Measurements from ENCODE around the gene ITIH1. TPM values are rescaled to one million over a fixed set of nuclear protein-coding genes. Genes with fewer than 3 reads are reported as not detected.

ITIH1 gene
- total RNA-seq, 1 experiment from 2014 or later: 0.26 TPM

GRCh38 chr3:52831500-52832301, 54.3 kb downstream of the ITIH1 start:
- ChIA-PET CTCF (interaction anchor here (1.7 to 4.4 kb wide), 3 partner anchors 11 to 39 kb away, joined by 4 to 23 read pairs (median 5); no protein-coding TSS in a partner anchor), POLR2A (interaction anchor here (1.0 kb wide), 1 partner anchor 12 kb away, joined by 4 read pairs; no protein-coding TSS in a partner anchor)
- no peaks in the 10 kb centered on the region for H3K36me3 Mint-ChIP-seq
- no peak overlapping the region for H3K27ac Mint-ChIP-seq
- no peaks in the 10 kb centered on the region for H3K27me3 Mint-ChIP-seq (ENCODE audit: low read depth)
- DNase-seq (ENCODE audit: low spot score): no peak
- no peaks in the 10 kb centered on the region for H3K9me3 Mint-ChIP-seq
- ATAC-seq: no peak
- peaks cover 5% of the 10 kb centered on the region; the same call in 1 of the 2 replicates for H3K4me1 Mint-ChIP-seq
- no peak overlapping the region for H3K4me3 Mint-ChIP-seq
- TF ChIP-seq ZNF671 (CRISPR knock-in tag; IDR thresholded peaks at IDR 0.05) (no peak), CBFB (CRISPR knock-in tag; IDR thresholded peaks at IDR 0.05; ENCODE audit: low read depth) (no peak), ZNF396 (CRISPR knock-in tag; IDR thresholded peaks at IDR 0.05; ENCODE audit: borderline replicate concordance) (no peak), ZMAT4 (CRISPR knock-in tag; IDR thresholded peaks at IDR 0.05) (no peak), ATF1 (CRISPR knock-in tag; IDR thresholded peaks at IDR 0.05) (no peak), ZNF512 (CRISPR knock-in tag; IDR thresholded peaks at IDR 0.05; ENCODE audit: borderline replicate concordance) (no peak), ARID4B (CRISPR knock-in tag; IDR thresholded peaks at IDR 0.05; ENCODE audit: borderline replicate concordance) (no peak), GABPB1 (CRISPR knock-in tag; IDR thresholded peaks at IDR 0.05) (no peak), GTF2I (CRISPR knock-in tag; conservative IDR thresholded peaks at IDR 0.05) (no peak), NFYB (CRISPR knock-in tag; conservative IDR thresholded peaks at IDR 0.05; ENCODE audit: low read depth) (no peak), ZNF281 (CRISPR knock-in tag; IDR thresholded peaks at IDR 0.05) (no peak), AR (CRISPR knock-in tag; IDR thresholded peaks at IDR 0.05) (no peak), HMGXB4 (CRISPR knock-in tag; IDR thresholded peaks at IDR 0.05) (no peak), PREB (CRISPR knock-in tag; IDR thresholded peaks at IDR 0.05; ENCODE audit: borderline replicate concordance) (no peak), ZNF121 (CRISPR knock-in tag; IDR thresholded peaks at IDR 0.05) (no peak), ESRRA (CRISPR knock-in tag; IDR thresholded peaks at IDR 0.05; ENCODE audit: borderline replicate concordance) (no peak), HMGA2 (CRISPR knock-in tag; IDR thresholded peaks at IDR 0.05) (no peak)

Measured in WTC11 (cell line).